Stimulated activated CD8-positive, alpha-beta memory T cell treated with anti-CD3 and anti-CD28 coated beads, Interleukin-7, amount 100 ng/mL, for 1 hour (primary cell): ENCODE data around the gene PRDX1.
"Not testable (repeated sequence)": the region's sequence is repeated elsewhere in the genome, so short reads cannot be mapped to it uniquely, and the experiment has no call there.

Experiments
- DNase-seq, 2 donors: peaks; one replicate each; pipeline ENCODE4 v3.0.0-alpha.2; 2020; ENCODE audit warnings: low read depth in 2 of 2

Gene PRDX1

GRCh38 chr1:45503462-45504360, 18.0 kb downstream of the PRDX1 start:
- no peak for DNase-seq

DNA sequence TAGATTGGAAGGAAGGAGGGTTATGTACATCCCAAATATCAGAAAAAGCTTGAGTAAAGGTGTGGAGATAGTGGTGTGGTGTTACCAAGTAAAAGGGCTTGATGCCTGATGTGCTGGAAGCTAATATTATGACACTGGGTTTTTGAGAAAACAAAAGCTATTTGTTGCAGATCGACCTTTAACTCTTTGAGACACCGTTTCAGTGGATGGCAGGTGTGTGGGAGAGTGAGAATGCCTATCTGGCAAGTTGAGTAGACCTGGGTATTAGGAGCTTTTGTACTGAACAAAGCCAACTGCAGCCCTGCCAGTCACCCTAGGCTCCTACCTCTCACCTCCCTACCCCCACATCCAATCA, 20.2 kb downstream of the PRDX1 start:
- DNase-seq: no peak

GRCh38 chr1:45499415-45499769, 22.3 kb downstream of the PRDX1 start:
- no peak for DNase-seq

DNA sequence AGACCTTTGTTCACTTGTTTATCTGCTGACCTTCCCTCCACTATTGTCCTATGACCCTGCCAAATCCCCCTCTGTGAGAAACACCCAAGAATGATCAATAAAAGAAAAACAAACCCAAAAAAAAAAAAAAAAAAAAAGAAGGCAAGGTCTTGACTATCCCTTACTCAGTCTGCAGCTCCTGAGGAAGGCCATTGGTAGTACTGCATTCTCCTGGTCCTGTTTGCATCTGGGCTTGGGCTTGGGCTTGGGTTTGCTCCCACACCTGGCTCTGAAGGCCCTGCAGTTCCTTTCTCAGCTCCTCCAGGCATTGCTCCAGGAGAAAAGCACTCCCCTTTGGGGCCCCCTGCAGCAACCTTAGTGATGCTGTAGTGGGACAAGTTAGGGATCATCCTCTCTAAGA, 23.4 kb downstream of the PRDX1 start:
- no peak for DNase-seq

- no peak for DNase-seq
These were observed 28.5 kb downstream of the PRDX1 start for GRCh38 chr1:45493116-45493697.

- DNase-seq: no peak
These were observed 29.0 kb downstream of the PRDX1 start for GRCh38 chr1:45492691-45493090.

DNA sequence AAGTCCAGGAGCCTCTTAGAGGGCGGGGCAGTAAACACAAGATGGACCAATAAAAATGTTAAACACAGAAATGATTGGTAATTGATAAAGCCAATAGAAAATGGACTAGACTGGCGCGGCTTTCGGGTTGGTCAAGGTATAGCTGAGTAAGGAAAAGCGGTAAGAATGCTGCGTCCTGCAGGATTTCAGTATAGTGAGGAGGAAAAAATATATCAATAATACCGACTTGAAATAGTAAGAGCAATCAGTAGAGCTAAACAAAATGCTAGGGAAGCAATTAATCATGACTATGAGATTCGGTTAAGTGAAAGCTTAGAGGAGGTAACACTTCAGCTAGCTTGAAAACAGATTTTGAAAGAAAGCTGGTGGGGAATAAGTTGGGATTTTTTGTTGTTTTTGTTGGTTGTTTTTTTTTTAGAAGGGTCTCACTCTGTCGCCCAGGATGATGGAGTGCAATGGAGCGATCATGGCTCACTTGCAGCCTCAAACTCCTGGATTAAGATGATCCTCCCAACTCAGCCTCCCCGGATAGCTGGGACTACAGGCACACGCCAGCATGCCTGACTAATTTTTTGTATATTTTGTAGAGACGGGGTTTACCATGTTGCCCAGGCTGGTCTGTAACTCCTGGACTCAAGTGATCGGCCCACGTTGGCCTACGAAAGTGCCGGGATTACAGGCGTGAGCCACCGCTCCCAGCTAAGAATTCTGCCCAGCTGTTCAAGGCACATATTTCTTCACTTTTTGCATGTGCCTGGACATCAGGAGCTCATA, 30.0 kb downstream of the PRDX1 start:
- DNase-seq: no peak

- peak; percentile 88 to 91 for DNase-seq
These were observed 30.8 kb downstream of the PRDX1 start, which contains the start of gene TESK2 for GRCh38 chr1:45490626-45491486. Gene TESK2, minus strand, starts transcription at chr1:45491163. Its CDS starts 33,378 bp downstream, at chr1:45457785.

GRCh38 chr1:45490121-45490625, 31.5 kb downstream of the PRDX1 start:
- no peak for DNase-seq

GRCh38 chr1:45489379-45489778, 32.3 kb downstream of the PRDX1 start:
- not testable (repeated sequence) for DNase-seq

DNA sequence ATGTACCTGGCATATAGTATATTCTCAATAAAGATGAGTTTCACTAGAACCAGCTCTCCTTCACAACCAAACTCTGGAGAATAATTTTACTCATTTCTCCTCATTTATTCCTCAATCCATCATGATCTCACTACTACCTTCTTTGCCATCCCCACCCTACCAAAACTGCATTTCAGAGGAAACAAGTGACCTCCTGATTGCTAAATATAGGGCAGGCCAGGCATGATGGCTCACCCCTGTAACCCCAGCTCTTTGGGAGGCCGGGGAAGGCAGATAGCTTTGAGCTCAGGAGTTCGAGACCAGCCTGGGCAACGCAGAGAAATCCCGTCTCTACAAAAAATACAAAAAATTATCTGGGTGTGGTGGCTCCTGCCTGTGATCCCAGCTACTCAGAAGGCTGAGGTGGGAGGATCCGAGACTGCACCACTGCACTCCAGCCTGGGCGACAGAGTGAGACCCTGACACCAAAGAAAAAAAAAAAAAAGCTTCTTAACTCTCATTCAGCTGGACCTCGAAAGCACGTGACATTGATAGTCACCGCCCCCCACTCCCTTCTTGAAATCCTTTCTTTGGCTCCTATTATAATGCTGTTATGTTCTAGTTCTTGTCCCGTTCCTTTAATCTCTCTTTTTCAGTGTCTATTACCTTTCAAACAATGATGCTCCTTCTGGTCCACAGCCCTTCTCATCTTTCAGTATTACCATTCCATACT, 32.9 kb downstream of the PRDX1 start:
- no peak for DNase-seq

DNA sequence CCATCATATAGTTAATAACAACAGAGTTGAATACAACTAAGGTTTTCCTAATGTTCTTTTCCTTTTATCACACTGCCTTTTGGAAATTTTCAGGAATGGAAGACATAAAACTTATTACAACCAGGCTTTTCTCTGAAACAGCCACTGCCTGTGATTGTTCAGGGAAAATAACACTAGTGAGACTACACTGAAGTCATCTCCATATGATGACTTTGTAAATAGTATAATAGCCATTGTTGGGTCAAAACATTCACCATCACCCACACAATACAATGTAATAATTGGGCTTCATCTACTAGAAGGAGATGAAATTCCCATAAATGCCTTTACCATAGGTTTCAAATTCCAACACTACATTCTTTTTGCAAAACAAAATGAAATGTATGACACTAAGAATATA, 35.7 kb downstream of the PRDX1 start:
- no peak for DNase-seq

DNA sequence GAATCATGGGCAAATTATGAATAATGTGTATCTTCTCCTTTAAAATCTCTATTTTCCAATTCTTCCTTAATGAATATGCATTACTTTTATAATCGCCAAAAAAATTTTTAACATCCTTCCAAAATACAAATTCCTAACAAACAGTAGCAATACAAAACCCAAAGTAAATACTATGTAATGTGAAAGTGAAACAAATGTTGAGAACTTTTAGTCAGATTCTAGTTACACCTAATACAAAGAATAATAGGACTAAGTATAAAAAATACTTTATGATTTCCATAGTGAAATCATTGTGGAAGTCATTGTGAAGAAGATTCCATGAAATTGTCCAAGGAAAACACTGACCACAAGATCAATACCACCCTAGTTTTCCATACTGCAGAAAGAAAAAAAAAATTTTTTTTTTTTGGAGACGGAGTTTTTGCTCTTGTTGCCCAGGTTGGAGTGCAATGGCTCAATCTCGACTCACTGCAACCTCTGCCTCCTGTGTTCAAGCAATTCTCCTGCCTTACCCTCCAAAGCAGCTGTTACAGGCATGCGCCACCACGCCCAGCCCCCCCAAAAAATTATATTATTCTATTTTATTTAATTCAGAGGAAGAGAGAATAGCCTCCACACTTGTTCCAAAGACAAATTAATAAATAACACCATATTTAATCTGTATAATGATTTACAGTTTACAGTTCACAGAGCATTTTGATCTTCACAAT, 42.5 kb downstream of the PRDX1 start:
- no peak for DNase-seq

GRCh38 chr1:45478121-45478814, 43.4 kb downstream of the PRDX1 start:
- DNase-seq: no peak

DNA sequence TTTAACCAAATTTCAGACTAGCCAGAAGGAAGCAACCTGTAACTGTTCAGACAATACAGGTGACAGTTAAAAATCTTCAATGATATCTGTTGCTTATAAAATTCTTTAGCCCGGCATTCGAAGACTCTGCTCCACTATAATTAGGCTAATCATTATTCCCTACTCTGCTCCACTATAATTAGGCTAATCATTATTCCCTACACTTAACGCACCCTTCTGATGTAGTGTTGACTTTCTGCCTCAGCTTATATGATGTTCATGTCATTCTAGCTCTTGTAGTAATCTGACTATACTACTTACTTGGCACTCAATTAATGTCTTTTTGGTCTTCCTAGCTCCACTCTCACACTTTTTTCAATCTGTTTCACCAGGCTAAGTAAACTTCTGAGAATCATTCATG, 44.0 kb downstream of the PRDX1 start:
- no peak for DNase-seq

- not testable (repeated sequence) for DNase-seq
These were observed 47.5 kb downstream of the PRDX1 start for GRCh38 chr1:45474194-45474593.

- no peak for DNase-seq
These were observed 48.4 kb downstream of the PRDX1 start for GRCh38 chr1:45473302-45473701.

DNA sequence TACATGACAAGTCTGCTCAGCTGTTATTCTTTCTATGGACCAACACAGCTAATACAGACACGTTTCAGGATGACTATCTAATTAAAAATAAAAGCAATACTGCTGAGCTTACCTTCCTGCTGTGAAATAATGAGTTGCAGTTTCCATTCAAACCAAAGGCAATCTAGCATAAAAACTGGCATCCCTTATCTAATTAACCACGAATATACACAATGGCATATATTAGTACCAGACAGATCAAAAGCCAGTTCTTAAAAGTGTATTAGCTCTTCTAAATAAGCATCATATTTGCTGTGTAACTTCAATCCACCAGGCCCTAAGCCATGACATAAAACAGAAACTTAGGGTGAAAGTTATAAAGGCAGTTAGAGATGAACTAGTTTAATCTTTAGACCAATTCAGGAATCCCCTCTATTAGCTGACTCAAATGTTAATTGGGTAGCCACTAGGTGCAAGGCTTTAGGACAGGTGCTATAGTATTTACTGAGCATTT, 51.3 kb downstream of the PRDX1 start:
- no peak for DNase-seq

DNA sequence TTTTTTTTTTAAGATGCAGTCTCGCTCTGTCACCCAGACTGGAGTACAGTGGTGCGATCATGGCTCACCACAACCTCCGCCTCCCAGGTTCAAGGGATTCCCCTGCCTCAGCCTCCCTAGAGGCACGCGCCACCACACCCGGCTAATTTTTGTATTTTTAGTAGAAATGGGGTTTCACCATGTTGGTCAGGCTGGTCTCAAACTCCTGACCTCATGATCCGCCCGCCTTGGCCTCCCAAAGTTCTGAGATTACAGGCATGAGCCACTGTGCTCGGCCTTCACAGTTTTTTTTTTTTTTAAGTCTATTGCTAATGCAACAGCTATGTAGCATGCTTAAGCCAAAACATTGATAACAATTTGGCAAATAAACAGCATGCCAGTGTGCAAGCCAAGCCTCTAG, 54.3 kb downstream of the PRDX1 start:
- not testable (repeated sequence) for DNase-seq
